ENCODE results near the gene SERPINB1.

DNA sequence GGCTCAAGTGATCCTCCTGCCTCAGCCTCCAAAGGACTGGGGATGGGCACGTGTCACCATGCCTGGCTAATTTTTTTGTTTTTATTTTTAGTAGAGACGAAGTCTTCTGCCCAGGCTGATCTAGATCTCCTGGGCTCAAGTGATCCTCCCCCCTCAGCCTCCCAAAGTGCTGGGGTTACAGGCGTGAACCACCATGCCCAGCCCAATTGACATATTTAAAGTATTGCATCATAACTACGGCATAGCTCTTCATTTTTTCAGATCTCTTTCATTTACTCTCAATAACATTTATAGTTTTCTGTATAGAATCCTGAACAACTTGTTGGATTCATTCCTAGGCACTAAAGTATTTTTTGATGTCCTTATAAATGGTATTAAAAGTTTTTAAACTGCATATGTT is 13.0 kb downstream of the SERPINB1 start:
- TF ChIP-seq CTCF (IDR thresholded peaks at IDR 0.05): no peak
- TF ChIP-seq POLR2AphosphoS5 (IDR thresholded peaks at IDR 0.05): no peak
- TF ChIP-seq POLR2A (IDR thresholded peaks at IDR 0.05): no peak
- TF ChIP-seq EP300 (IDR thresholded peaks at IDR 0.05): no peak

Measured in gastroesophageal sphincter (tissue), 3 donors.